H1 (cell line): ENCODE results near the gene GRID1. TPM values are rescaled to one million over a fixed set of nuclear protein-coding genes. Genes with fewer than 3 reads are reported as not detected.
A peak's percentile ranks its signal among the peaks of the same experiment; 100 is the strongest.

Experiments
- CTCF ChIA-PET: fragments of 300-600 bp; sonication (Branson Sonifier 250); formaldehyde crosslinking; loops from one replicate; lab custom pipeline; 2021; ENCODE audit not compliant: partially characterized antibody; lab: Charles Lee
- POLR2A ChIA-PET: fragments of 300-600 bp; sonication (Branson Sonifier 250); formaldehyde crosslinking; loops from one replicate; lab custom pipeline; 2021; ENCODE audit warnings: inconsistent platforms; ENCODE audit not compliant: partially characterized antibody; lab: Charles Lee
- DNase-seq, 2 experiments: peaks; one replicate each; pipeline versions ENCODE4 v3.0.0 to v3.0.0-alpha.2; 2010 to 2022; ENCODE audit warnings: low spot score in 2 of 2, low read depth in 1 of 2, mixed read lengths in 1 of 2
- FAIRE-seq: peaks from 2 replicates; lab custom pipeline; 2011; peaks lifted over from hg19 to GRCh38; lab: Jason Lieb, UNC
- H2AFZ ChIP-seq: 2 replicates; pipeline ENCODE4 v1.8.1; 2012; ENCODE audit warnings: low read length, inconsistent platforms
- H2AK5ac ChIP-seq: 2 replicates; pipeline ENCODE4 v1.6.1; 2013; ENCODE audit warnings: low read depth, low read length
- H2BK120ac ChIP-seq: replicated peaks from 2 replicates; pipeline ENCODE3; 2013; ENCODE audit warnings: low read depth, low read length, inconsistent platforms
- H2BK12ac ChIP-seq: 2 replicates; pipeline ENCODE4 v1.6.1; 2013; ENCODE audit warnings: low read depth, low read length
- H2BK15ac ChIP-seq: 2 replicates; pipeline ENCODE4 v1.6.1; 2013; ENCODE audit warnings: low read length
- H2BK20ac ChIP-seq: 2 replicates; pipeline ENCODE4 v1.6.1; 2013; ENCODE audit warnings: low read length
- H2BK5ac ChIP-seq: 2 replicates; pipeline ENCODE4 v1.6.1; 2013; ENCODE audit warnings: low read depth, low read length
- H3K14ac ChIP-seq: 2 replicates; pipeline ENCODE4 v1.6.1; 2013; ENCODE audit warnings: inconsistent platforms; ENCODE audit not compliant: insufficient read length
- H3K18ac ChIP-seq: 2 replicates; pipeline ENCODE4 v1.6.1; 2013; ENCODE audit warnings: low read length; ENCODE audit errors: extremely low read depth
- H3K23ac ChIP-seq: 2 replicates; pipeline ENCODE4 v1.6.1; 2013; ENCODE audit warnings: inconsistent platforms; ENCODE audit not compliant: insufficient read length
- H3K23me2 ChIP-seq: 2 replicates; pipeline ENCODE4 v1.6.1; 2013; ENCODE audit warnings: low read depth, low read length
- H3K27ac ChIP-seq: 2 replicates; pipeline ENCODE4 v1.6.1; 2011; ENCODE audit warnings: low read depth, low read length, inconsistent platforms
- H3K27me3 ChIP-seq, 4 experiments: replicated peaks in 1 of 4; 1 replicate in 1 of 4; 2 replicates in 3 of 4; pipeline versions ENCODE4 v1.6.1 to v1.8.1; 2011 to 2013; ENCODE audit warnings: low read length in 3 of 4, mild to moderate bottlenecking in 3 of 4, inconsistent platforms in 2 of 4, mixed read lengths in 2 of 4, moderate library complexity in 1 of 4; ENCODE audit not compliant: control insufficient read depth in 3 of 4, insufficient read depth in 3 of 4; ENCODE audit errors: extremely low read depth in 1 of 4
- H3K36me3 ChIP-seq, 4 experiments: 2 replicates each; pipeline versions ENCODE4 v1.6.1 to v1.8.1; 2011 to 2013; ENCODE audit warnings: mild to moderate bottlenecking in 4 of 4, low read length in 3 of 4, moderate library complexity in 2 of 4, control low read depth in 1 of 4, inconsistent platforms in 1 of 4; ENCODE audit not compliant: insufficient read depth in 4 of 4, control insufficient read depth in 2 of 4
- H3K4ac ChIP-seq: replicated peaks from 2 replicates; pipeline ENCODE3; 2013; ENCODE audit warnings: low read length, low read depth, mixed read lengths, inconsistent platforms; ENCODE audit not compliant: insufficient read length
- H3K4me1 ChIP-seq, 4 experiments: replicated peaks in 1 of 4; 1 replicate in 1 of 4; 2 replicates in 3 of 4; pipeline versions ENCODE4 v1.6.1 to v1.8.1; 2011 to 2013; ENCODE audit warnings: low read length in 3 of 4, inconsistent platforms in 2 of 4, mixed read lengths in 1 of 4; ENCODE audit not compliant: insufficient read depth in 4 of 4, control insufficient read depth in 3 of 4
- H3K4me2 ChIP-seq, 2 experiments: 2 replicates each; pipeline versions ENCODE4 v1.6.1 to v1.8.1; 2011 to 2013; ENCODE audit warnings: low read depth in 2 of 2, low read length in 2 of 2, control low read depth in 1 of 2, inconsistent platforms in 1 of 2, mild to moderate bottlenecking in 1 of 2; ENCODE audit not compliant: insufficient read depth in 1 of 2
- H3K4me3 ChIP-seq, 4 experiments: fragments of 200-600, 300-600 bp in 1 of 4; sonication (generic), shearing (Covaris generic), sonication (Bioruptor Twin) in 1 of 4; 2 replicates each; pipeline versions ENCODE4 v1.5.1 to v1.8.1; 2011 to 2016; ENCODE audit warnings: low read length in 4 of 4, low read depth in 3 of 4, control low read depth in 2 of 4, inconsistent platforms in 2 of 4, mild to moderate bottlenecking in 2 of 4, mixed read lengths in 1 of 4, moderate library complexity in 1 of 4; ENCODE audit not compliant: insufficient read depth in 2 of 4; ENCODE audit errors: extremely low read depth in 1 of 4
- H3K56ac ChIP-seq: replicated peaks from 2 replicates; pipeline ENCODE3; 2013; ENCODE audit warnings: low read depth, mild to moderate bottlenecking, mixed read lengths, low read length, inconsistent platforms; ENCODE audit not compliant: insufficient read length
- H3K79me1 ChIP-seq: 2 replicates; pipeline ENCODE4 v1.6.1; 2013; ENCODE audit warnings: low read depth, low read length, control low read depth
- H3K79me2 ChIP-seq, 2 experiments: 2 replicates each; pipeline versions ENCODE4 v1.6.1 to v1.8.1; 2012 to 2013; ENCODE audit warnings: low read length in 2 of 2, mild to moderate bottlenecking in 2 of 2, inconsistent platforms in 1 of 2; ENCODE audit not compliant: insufficient read depth in 2 of 2, control insufficient read depth in 1 of 2
- H3K9ac ChIP-seq, 4 experiments: replicated peaks in 1 of 4; 1 replicate in 1 of 4; 2 replicates in 3 of 4; pipeline versions ENCODE4 v1.6.1 to v1.8.1; 2011 to 2013; ENCODE audit warnings: low read depth in 3 of 4, low read length in 3 of 4, control low read depth in 2 of 4, mild to moderate bottlenecking in 2 of 4, moderate library complexity in 2 of 4, inconsistent platforms in 1 of 4; ENCODE audit errors: extremely low read depth in 1 of 4
- H3K9me3 ChIP-seq, 2 experiments: 2 replicates each; pipeline versions ENCODE4 v1.6.1 to v1.8.1; 2012 to 2013; ENCODE audit warnings: mild to moderate bottlenecking in 2 of 2, moderate library complexity in 2 of 2, control low read depth in 1 of 2, inconsistent platforms in 1 of 2, low read depth in 1 of 2, low read length in 1 of 2, mixed read lengths in 1 of 2; ENCODE audit not compliant: insufficient read depth in 2 of 2
- H4K20me1 ChIP-seq, 2 experiments: replicated peaks in 1 of 2; 2 replicates each; pipeline versions ENCODE3 to v1.8.1; 2011 to 2013; ENCODE audit warnings: inconsistent platforms in 2 of 2, low read length in 2 of 2, mild to moderate bottlenecking in 1 of 2; ENCODE audit not compliant: insufficient read depth in 2 of 2, control insufficient read depth in 1 of 2
- H4K5ac ChIP-seq: 2 replicates; pipeline ENCODE4 v1.6.1; 2013; ENCODE audit warnings: low read length, low read depth, mixed read lengths, inconsistent platforms; ENCODE audit not compliant: insufficient read length
- H4K8ac ChIP-seq: 2 replicates; pipeline ENCODE4 v1.8.0; 2013; ENCODE audit warnings: mild to moderate bottlenecking, moderate library complexity, low read length, inconsistent platforms; ENCODE audit not compliant: insufficient read depth; ENCODE audit errors: extremely low read depth
- H4K91ac ChIP-seq: replicated peaks from 2 replicates; pipeline ENCODE3; 2013; ENCODE audit warnings: low read length, mixed read lengths, inconsistent platforms; ENCODE audit not compliant: insufficient read length
- CBX5 ChIP-seq: fragments of 300-800, 300-1000 bp; sonication (generic); IDR thresholded peaks from 2 replicates; pipeline ENCODE4 v1.7.1; 2016; ENCODE audit warnings: antibody characterized with exemption, low read length, low read depth
- JUN ChIP-seq: IDR thresholded peaks from 2 replicates; pipeline ENCODE4 v1.6.1; 2011; ENCODE audit warnings: low read depth, mild to moderate bottlenecking, improper control_type of control experiment, low read length
- NANOG ChIP-seq: IDR thresholded peaks from 2 replicates; pipeline ENCODE4 v1.6.1; 2011; ENCODE audit warnings: low read length, low read depth, mild to moderate bottlenecking, inconsistent platforms; ENCODE audit not compliant: insufficient read depth, poor library complexity, severe bottlenecking
- RFX5 ChIP-seq: IDR thresholded peaks from 2 replicates; pipeline ENCODE4 v1.6.1; 2011; ENCODE audit warnings: low read depth, low read length, improper control_type of control experiment, borderline replicate concordance
- SP1 ChIP-seq: IDR thresholded peaks from 2 replicates; pipeline ENCODE4 v1.6.1; 2011; ENCODE audit warnings: low read depth, low read length
- WGBS, 2 experiments: shearing (Covaris generic) in 1 of 2; methylation state at CpG; one replicate each; pipeline versions ENCODE4 v1.1.6 to v1.1.7; 2013 to 2015; ENCODE audit warnings: low lambda C conversion rate in 2 of 2, mixed read lengths in 2 of 2, inconsistent platforms in 1 of 2, low coverage in 1 of 2, missing lambda C conversion rate in 1 of 2; ENCODE audit not compliant: insufficient replicate concordance in 2 of 2, insufficient coverage in 1 of 2, insufficient read length in 1 of 2; ENCODE audit errors: extremely low coverage in 1 of 2, missing lambda C conversion rate in 1 of 2; 5-methylcytosine and 5-hydroxymethylcytosine counted together
- polyA plus RNA-seq, 7 experiments: library from polyadenylated mRNA; depleted of rRNA in 3 of 7; stranded (reverse) in 5 of 7; unstranded in 2 of 7; fragments of >200 nt in 5 of 7; fragments of 200-250 nt in 2 of 7; gene quantifications; 1 replicate in 5 of 7; 2 replicates in 1 of 7; 4 replicates in 1 of 7; pipeline versions ENCODE4 v1.2.1 to v1.2.3, GENCODE V29; 2011 to 2013; ENCODE audit warnings: missing spikeins in 2 of 7, mixed read lengths in 2 of 7
- total RNA-seq: library from RNA; stranded (reverse); fragmentation: NEBNext Ultra II Directional; extraction: Animal tissue kit (Norgen Biotek cat#: 25700); gene quantifications from 2 replicates; pipeline ENCODE4 v1.2.1, GENCODE V29; 2021
- TF ChIP-seq, protein P1 (sequence below): IDR thresholded peaks from 2 replicates; pipeline ENCODE4 v1.6.1; 2011; ENCODE audit warnings: low read length, improper control_type of control experiment

GRID1 gene
- total and polyA plus RNA-seq, 2 of the 8 experiments (the other 6 are each of a cell fraction or from before 2014, with no cell fraction given), result 0.22 to 0.30 TPM

GRCh38 chr10:86258499-86258898 lies 108.1 kb downstream of the GRID1 start:
- Histone ChIP-seq H2AFZ (no peak overlapping the region), H3K4me1 (peaks cover 0 to 14% (median 10%) of the 10 kb centered on the region in 4 experiments; a peak in 6 of 7 replicates), H2BK120ac (no peak overlapping the region), H3K79me1 (no peaks in the 10 kb centered on the region), H2AK5ac (no peak overlapping the region), H4K20me1 (no peaks in the 10 kb centered on the region), H2BK20ac (no peak overlapping the region), H2BK12ac (no peak overlapping the region)
- DNase-seq, result peak in 1 of 2 experiments; percentile 35
- CTCF ChIA-PET, result interaction anchor here (0.7 to 15.7 kb wide), 6 partner anchors 9 to 88 kb away, joined by 3 to 137 read pairs (median 6); no protein-coding TSS in a partner anchor
- TF ChIP-seq JUN, result no peak
- TF ChIP-seq, protein P1, sequence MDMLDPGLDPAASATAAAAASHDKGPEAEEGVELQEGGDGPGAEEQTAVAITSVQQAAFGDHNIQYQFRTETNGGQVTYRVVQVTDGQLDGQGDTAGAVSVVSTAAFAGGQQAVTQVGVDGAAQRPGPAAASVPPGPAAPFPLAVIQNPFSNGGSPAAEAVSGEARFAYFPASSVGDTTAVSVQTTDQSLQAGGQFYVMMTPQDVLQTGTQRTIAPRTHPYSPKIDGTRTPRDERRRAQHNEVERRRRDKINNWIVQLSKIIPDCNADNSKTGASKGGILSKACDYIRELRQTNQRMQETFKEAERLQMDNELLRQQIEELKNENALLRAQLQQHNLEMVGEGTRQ, result 0 out of 2 replicates have a peak, but pooled peaks have one; percentile 18
- TF ChIP-seq RFX5, result no peak
- no peak for TF ChIP-seq NANOG
- no peak for TF ChIP-seq SP1
- no peak for TF ChIP-seq CBX5
- TF ChIP-seq, all 59 proteins: peak for 1
- no peak overlapping the region for H4K5ac ChIP-seq
- FAIRE-seq, result no peak
- no peak overlapping the region for H3K4me2 ChIP-seq
- H3K27ac ChIP-seq, result no peak overlapping the region
- H3K4me3 ChIP-seq, result no peak overlapping the region
- no peaks in the 10 kb centered on the region for H3K9me3 ChIP-seq
- H3K36me3 ChIP-seq, result no peaks in the 10 kb centered on the region
- H3K4ac ChIP-seq, result no peak overlapping the region
- peaks cover 0 to 7% (median 3%) of the 10 kb centered on the region in 4 experiments; a peak in 3 of 7 replicates for H3K27me3 ChIP-seq
- 100% methylated on average over 1 of the region's 1 CpG; no CpG with 5 or more reads in 1 of the 2 experiments for WGBS, 2 experiments
- POLR2A ChIA-PET, result no interaction called here
- no peak overlapping the region for H2BK5ac ChIP-seq
- H3K14ac ChIP-seq, result no peak overlapping the region
- H3K9ac ChIP-seq, result no peak overlapping the region
- H3K79me2 ChIP-seq, result no peaks in the 10 kb centered on the region
- H3K56ac ChIP-seq, result no peak overlapping the region
- H3K23me2 ChIP-seq, result no peaks in the 10 kb centered on the region
- no peak overlapping the region for H3K18ac ChIP-seq
- no peak overlapping the region for H3K23ac ChIP-seq
- no peak overlapping the region for H4K8ac ChIP-seq
- no peak overlapping the region for H2BK15ac ChIP-seq
- H4K91ac ChIP-seq, result no peak overlapping the region
